NCI-H2196 treated with DMSO at 0.1 percent for 48 hours (cell line): Measurements from ENCODE around the gene NDUFS8.

Experiments
- DNase-seq: peaks from one replicate; lab custom pipeline; 2025; ENCODE audit not compliant: unreplicated experiment; lab: John Stamatoyannopoulos, UW

NDUFS8 gene

DNA sequence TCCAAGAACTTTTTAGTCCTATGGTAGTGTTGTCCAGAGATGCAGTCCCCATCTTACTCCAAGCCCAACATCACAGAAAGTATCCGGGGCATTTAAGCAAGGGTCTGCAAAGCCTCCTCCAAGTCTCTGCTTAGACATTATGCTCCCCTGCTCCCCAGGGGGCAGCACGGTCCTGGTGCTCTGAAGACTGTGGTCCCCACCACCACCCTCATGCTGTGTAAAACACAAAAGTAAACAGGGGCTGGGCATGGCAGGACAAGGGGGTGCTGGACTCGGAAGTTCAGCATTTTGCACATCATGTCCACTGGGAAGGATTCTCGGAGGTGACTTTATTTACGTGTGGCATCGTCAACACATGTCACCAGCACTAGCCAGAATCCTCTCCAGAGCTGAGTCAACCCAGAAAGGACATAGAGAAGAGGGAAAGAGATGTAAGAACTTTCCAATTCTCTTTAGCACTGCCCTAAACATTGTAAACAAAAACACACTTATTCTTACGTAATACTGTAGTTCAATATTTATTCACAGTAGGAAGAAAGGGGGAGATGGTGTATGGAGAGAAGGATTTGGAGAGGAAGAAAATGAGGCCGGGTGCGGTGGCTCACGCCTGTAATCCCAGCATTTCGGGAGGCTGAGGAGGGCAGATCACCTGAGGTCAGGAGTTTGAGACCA lies 46.0 kb downstream of the NDUFS8 start:
- DNase-seq, result no peak

DNA sequence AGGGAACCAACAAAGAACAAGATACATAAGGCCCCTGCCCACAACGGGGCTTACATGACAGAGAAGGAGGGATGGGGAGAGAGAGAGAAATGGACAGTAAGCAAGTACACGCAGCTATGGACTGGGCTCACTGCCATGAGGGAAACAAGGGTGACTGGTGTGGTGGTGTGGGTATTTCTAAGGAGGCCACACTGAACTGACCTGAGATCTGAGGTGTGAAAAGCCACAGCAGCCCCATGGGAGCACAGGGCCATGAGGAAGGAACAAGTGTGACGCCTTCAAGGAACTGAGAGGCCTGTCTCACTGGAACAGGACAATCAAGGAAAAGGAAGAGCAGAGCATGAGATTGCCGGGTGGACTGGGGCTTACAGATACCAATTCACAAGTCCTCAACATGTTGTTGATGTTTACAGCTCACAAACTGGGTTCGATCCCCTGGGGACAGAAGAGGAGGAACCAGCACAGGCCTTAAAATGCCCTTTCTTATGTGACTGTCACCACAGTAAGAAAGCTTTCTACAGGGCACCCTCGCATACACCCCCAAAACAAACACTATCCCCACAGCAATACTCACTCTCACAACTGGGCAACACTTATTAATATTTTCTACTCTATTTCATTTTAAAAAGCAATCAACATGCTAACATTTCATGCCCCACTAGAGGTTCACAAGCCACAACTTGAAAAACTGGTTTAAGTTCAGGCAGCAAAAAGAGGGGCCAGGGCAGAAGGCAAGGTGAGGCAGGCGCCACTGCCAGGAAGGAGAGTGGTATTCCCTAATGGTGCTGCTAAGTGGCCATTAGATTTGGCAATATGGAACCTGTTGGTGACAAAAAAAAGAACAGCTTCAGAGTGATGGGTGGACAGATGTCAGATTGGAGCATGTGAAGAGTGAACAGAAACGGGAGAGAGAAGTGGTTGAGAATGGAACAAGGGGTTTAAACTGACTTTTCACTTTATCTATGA lies 47.4 kb downstream of the NDUFS8 start:
- DNase-seq, result no peak

DNA sequence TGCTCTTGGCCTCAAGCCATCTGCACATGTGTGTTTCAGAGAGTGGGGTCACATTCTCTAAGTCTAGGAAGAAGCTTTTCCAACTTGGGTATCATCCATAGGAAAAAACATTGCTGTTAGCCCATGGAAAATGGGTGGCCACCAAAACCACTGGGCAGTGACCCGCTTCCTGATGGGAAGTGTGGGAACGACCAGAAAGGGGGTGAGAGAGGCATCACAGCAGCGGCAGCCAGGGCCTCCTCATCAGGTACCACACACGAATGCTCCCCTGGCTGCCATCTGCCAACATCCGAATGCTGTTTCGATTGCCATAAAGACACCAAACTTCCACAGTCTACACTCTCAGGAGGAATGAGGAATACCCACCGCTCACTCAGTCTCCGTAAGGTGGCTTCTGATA lies 50.4 kb downstream of the NDUFS8 start:
- DNase-seq, result no peak

DNA sequence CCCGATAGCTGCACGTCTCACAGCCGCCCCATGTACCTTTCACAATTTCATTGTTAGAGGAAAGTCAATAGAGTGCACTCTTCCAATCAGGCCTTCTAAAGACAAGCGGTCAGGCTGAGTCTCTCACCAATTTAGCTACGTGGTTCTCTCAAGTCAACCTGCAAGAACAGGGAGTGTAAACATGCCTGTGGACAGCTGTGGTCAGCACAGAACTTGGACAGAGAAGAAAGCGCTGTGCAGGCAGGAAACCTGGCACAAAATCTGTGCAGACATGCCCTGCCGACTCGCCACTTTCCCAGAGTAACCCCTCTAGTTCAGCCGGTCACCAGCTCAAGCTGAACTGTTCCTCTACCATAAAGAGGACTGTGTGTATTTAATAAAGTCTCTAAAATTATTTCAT lies 51.2 kb downstream of the NDUFS8 start:
- no peak for DNase-seq

DNA sequence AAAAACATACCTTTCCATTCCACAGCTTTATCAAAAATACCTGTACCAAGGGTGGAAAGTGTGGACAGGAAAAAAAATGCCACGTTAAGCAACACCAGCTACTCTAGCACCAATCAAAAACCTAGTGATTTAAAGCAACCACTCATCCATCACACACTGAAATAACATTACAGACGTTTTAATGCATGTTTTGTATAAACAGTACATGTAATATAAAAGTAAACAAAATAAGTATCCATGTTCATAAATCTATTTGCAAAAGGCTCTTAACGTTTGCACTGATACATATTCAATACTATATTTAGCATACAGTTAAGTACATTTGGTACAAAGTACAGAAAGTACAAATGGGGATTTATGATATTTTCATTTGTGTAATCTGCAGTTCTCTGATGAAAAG lies 52.0 kb downstream of the NDUFS8 start:
- DNase-seq, result no peak

DNA sequence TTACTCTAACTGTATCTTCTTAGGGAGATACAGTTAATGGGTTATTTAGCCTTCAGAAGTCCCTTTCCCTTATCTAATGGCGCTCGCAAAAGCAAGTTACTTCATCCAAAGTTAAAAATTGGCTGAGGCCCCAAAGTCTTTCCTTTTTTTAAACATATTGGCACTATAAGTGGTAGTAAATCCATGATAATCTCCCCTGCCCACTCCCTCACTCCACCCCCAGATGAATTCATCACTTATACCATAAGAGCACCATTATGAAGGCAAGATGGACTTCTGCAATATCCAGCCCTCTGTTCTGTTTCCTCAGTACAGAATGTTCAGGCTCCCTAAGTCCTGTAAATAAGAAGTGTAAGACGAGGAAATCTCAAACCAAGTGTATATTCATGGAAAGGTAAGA lies 53.0 kb downstream of the NDUFS8 start:
- DNase-seq, result no peak
